ENCODE measurements around the gene SLC16A9. TPM values are rescaled to one million over a fixed set of nuclear protein-coding genes. Genes with fewer than 3 reads are reported as not detected.

SLC16A9 gene
- total RNA-seq, 1 experiment from 2014 or later = 5.9 TPM

GRCh38 chr10:59655309-59655708, 54.3 kb downstream of the SLC16A9 start:
- intact Hi-C loops (cut with micrococcal nuclease) = no loop called here
- no peak for ATAC-seq

GRCh38 chr10:59654007-59654406, 55.6 kb downstream of the SLC16A9 start:
- H3K9me3 ChIP-seq (ENCODE audit: control insufficient read depth in 1 of 2, insufficient read depth in 1 of 2, low read depth in 1 of 2, low read length in 2 of 2) = no peaks in the 10 kb centered on the region

More at GRCh38 chr10:59655309-59655708, 54.3 kb downstream of the SLC16A9 start:
- Histone ChIP-seq H4K20me1 (ENCODE audit: insufficient read depth) (no peaks in the 10 kb centered on the region), H3K9me2 (ENCODE audit: insufficient read depth) (0 out of 2 replicates have a peak, but pooled peaks cover 5% of the 10 kb centered on the region), H2AFZ (ENCODE audit: low read depth, low read length, poor library complexity, severe bottlenecking) (no peak overlapping the region), H3K4me1 (ENCODE audit: control insufficient read depth in 1 of 2, insufficient read depth in 2 of 2, low read length in 2 of 2) (no peaks in the 10 kb centered on the region), H3K4me3 (replicated peaks in 1 of 2; ENCODE audit: low read depth in 1 of 2, low read length in 2 of 2) (no peak overlapping the region), H3K9me3 (ENCODE audit: control insufficient read depth in 1 of 2, insufficient read depth in 1 of 2, low read depth in 1 of 2, low read length in 2 of 2) (no peaks in the 10 kb centered on the region), H3K36me3 (ENCODE audit: control insufficient read depth in 1 of 2, insufficient read depth in 2 of 2, low read length in 2 of 2) (no peaks in the 10 kb centered on the region), H3K27ac (ENCODE audit: low read depth, low read length) (no peak overlapping the region), H3K4me2 (ENCODE audit: low read length) (no peak overlapping the region), H3K27me3 (ENCODE audit: insufficient read depth, low read length) (no peaks in the 10 kb centered on the region), H3K79me2 (ENCODE audit: insufficient read depth, low read length) (no peaks in the 10 kb centered on the region), H3K9ac (ENCODE audit: low read length) (no peak overlapping the region)
- ChIA-PET CTCF (no interaction called here), RAD21 (ENCODE audit: low non-redundant PET in 1 of 2, low total read pairs in 2 of 2, uncharacterized antibody in 2 of 2, unreplicated experiment in 2 of 2) (no interaction called here), POLR2A (no interaction called here)
- DNase-seq (ENCODE audit: low read depth, low spot score) = no peak
- BruUV-seq (replicated peaks) = no TSS peak
- TF ChIP-seq, protein P1, sequence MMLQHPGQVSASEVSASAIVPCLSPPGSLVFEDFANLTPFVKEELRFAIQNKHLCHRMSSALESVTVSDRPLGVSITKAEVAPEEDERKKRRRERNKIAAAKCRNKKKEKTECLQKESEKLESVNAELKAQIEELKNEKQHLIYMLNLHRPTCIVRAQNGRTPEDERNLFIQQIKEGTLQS (IDR thresholded peaks at IDR 0.05) = no peak
- peak; percentile 40; the same call in 1 of the 2 replicates for TF ChIP-seq FOSL1 (IDR thresholded peaks at IDR 0.05; ENCODE audit: low read depth)

More at GRCh38 chr10:59654007-59654406, 55.6 kb downstream of the SLC16A9 start:
- DNase-seq (ENCODE audit: low read depth, low spot score) (no peak), ATAC-seq (no peak)
- no peak for TF ChIP-seq TCF7L2 (IDR thresholded peaks at IDR 0.05; ENCODE audit: borderline replicate concordance, extremely low read depth, insufficient read depth, insufficient read length)
- no peak for TF ChIP-seq POLR2A (IDR thresholded peaks at IDR 0.05; ENCODE audit: borderline replicate concordance, extremely low read depth, insufficient read depth, insufficient read length)
- TF ChIP-seq EZH2phosphoT487 (IDR thresholded peaks at IDR 0.05; ENCODE audit: borderline replicate concordance) = no peak
- TF ChIP-seq ZFX (IDR thresholded peaks at IDR 0.05) = no peak
- no peak for TF ChIP-seq MAX (IDR thresholded peaks at IDR 0.05)
- TF ChIP-seq SRF (IDR thresholded peaks at IDR 0.05; ENCODE audit: low read depth) = no peak
- TF ChIP-seq CBX3 (IDR thresholded peaks at IDR 0.05; ENCODE audit: low read depth) = no peak
- no peaks in the 10 kb centered on the region for H3K4me1 ChIP-seq (ENCODE audit: control insufficient read depth in 1 of 2, insufficient read depth in 2 of 2, low read length in 2 of 2)
- no peak overlapping the region for H3K9ac ChIP-seq (ENCODE audit: low read length)
- no peak overlapping the region for H3K4me2 ChIP-seq (ENCODE audit: low read length)
- ChIA-PET CTCF (no interaction called here), RAD21 (ENCODE audit: low non-redundant PET in 1 of 2, low total read pairs in 2 of 2, uncharacterized antibody in 2 of 2, unreplicated experiment in 2 of 2) (interaction anchor here in 1 of 2 experiments (0.6 kb wide), 1 partner anchor 956 kb away, joined by 4 read pairs; no protein-coding TSS in a partner anchor), POLR2A (no interaction called here)
- H3K36me3 ChIP-seq (ENCODE audit: control insufficient read depth in 1 of 2, insufficient read depth in 2 of 2, low read length in 2 of 2) = no peaks in the 10 kb centered on the region
- intact Hi-C loops (cut with micrococcal nuclease) = no loop called here
- no peaks in the 10 kb centered on the region for H4K20me1 ChIP-seq (ENCODE audit: insufficient read depth)
- H3K4me3 ChIP-seq (replicated peaks in 1 of 2; ENCODE audit: low read depth in 1 of 2, low read length in 2 of 2) = no peak overlapping the region
- no peaks in the 10 kb centered on the region for H3K79me2 ChIP-seq (ENCODE audit: insufficient read depth, low read length)
- no peak overlapping the region for H2AFZ ChIP-seq (ENCODE audit: low read depth, low read length, poor library complexity, severe bottlenecking)
- no peaks in the 10 kb centered on the region for H3K27me3 ChIP-seq (ENCODE audit: insufficient read depth, low read length)
- H3K9me2 ChIP-seq (ENCODE audit: insufficient read depth) = 0 out of 2 replicates have a peak, but pooled peaks cover 5% of the 10 kb centered on the region
- no TSS peak for BruUV-seq (replicated peaks)
- no peak overlapping the region for H3K27ac ChIP-seq (ENCODE audit: low read depth, low read length)
